Stimulated activated CD8-positive, alpha-beta memory T cell treated with anti-CD3 and anti-CD28 coated beads, Interleukin-7, amount 100 ng/mL, for 48 hours (primary cell): ENCODE data around the gene MX1.
"Not testable (repeated sequence)": the region's sequence is repeated elsewhere in the genome, so short reads cannot be mapped to it uniquely, and the experiment has no call there.

ENCODE experiments used
- DNase-seq, 2 donors: peaks; one replicate each; pipeline ENCODE4 v3.0.0-alpha.2; 2020; ENCODE audit warnings: low read depth in 1 of 2; ENCODE audit errors: extremely low read depth in 1 of 2

MX1 gene

GRCh38 chr21:41406340-41406739 is 19.7 kb upstream of the MX1 start:
- no peak for DNase-seq

GRCh38 chr21:41407541-41408460 is 18.2 kb upstream of the MX1 start:
- no peak for DNase-seq

- DNase-seq, result no peak
Measured at GRCh38 chr21:41410361-41410760, 15.7 kb upstream of the MX1 start.

GRCh38 chr21:41410767-41411448 is 15.1 kb upstream of the MX1 start:
- no peak for DNase-seq

- DNase-seq, result no peak
Measured at GRCh38 chr21:41411449-41412089, 14.5 kb upstream of the MX1 start.

GRCh38 chr21:41417505-41417904 is 8.5 kb upstream of the MX1 start:
- not testable (repeated sequence) for DNase-seq

GRCh38 chr21:41418393-41418792 is 7.6 kb upstream of the MX1 start:
- DNase-seq, result no peak

GRCh38 chr21:41418956-41419680 is 6.9 kb upstream of the MX1 start:
- no peak for DNase-seq

GRCh38 chr21:41419921-41420862 is 5.8 kb upstream of the MX1 start:
- DNase-seq, result peak in 1 of 2 donors; percentile 11

- DNase-seq, result not testable (repeated sequence)
Measured at GRCh38 chr21:41420998-41421397, 5.0 kb upstream of the MX1 start.

GRCh38 chr21:41422546-41423304 is 3.3 kb upstream of the MX1 start:
- no peak for DNase-seq

- DNase-seq, result not testable (repeated sequence)
Measured at GRCh38 chr21:41423305-41423636, 2.8 kb upstream of the MX1 start.

GRCh38 chr21:41425588-41425953 is 468 bp upstream of the MX1 start:
- no peak for DNase-seq

- no peak for DNase-seq
Measured at GRCh38 chr21:41426676-41427404, 801 bp downstream of the MX1 start.

- no peak for DNase-seq
Measured at GRCh38 chr21:41427556-41427955, 1.5 kb downstream of the MX1 start.

- DNase-seq, result no peak
Measured at GRCh38 chr21:41428311-41428710, 2.3 kb downstream of the MX1 start.

GRCh38 chr21:41428847-41429246 is 2.8 kb downstream of the MX1 start:
- no peak for DNase-seq

- no peak for DNase-seq
Measured at GRCh38 chr21:41429305-41429704, 3.3 kb downstream of the MX1 start.
